HG03066 (cell line): ENCODE results near the gene DNAH3.
"Not testable (repeated sequence)": the region's sequence is repeated elsewhere in the genome, so short reads cannot be mapped to it uniquely, and the experiment has no call there.

Experiments used
- ATAC-seq: cut with Tn5 transposase; IDR thresholded peaks from one replicate; pipeline ENCODE4 v1.9.1; 2021; ENCODE audit warnings: low read depth; ENCODE audit not compliant: unreplicated experiment

The DNAH3 gene

GRCh38 chr16:21021316-21021715 is 129.3 kb downstream of the DNAH3 start:
- ATAC-seq: no peak

- ATAC-seq: no peak
Measured at GRCh38 chr16:21009815-21010214, 140.8 kb downstream of the DNAH3 start.

- no peak for ATAC-seq
Measured at GRCh38 chr16:21005008-21005407, 145.6 kb downstream of the DNAH3 start.

GRCh38 chr16:21001262-21001661 is 149.4 kb downstream of the DNAH3 start:
- ATAC-seq: no peak

- ATAC-seq: no peak
Measured at GRCh38 chr16:20997147-20997546, 153.5 kb downstream of the DNAH3 start.

GRCh38 chr16:20995711-20996110 is 154.9 kb downstream of the DNAH3 start:
- no peak for ATAC-seq

- not testable (repeated sequence) for ATAC-seq
Measured at GRCh38 chr16:20989496-20990070, 161.1 kb downstream of the DNAH3 start.

GRCh38 chr16:20987049-20987448 is 163.6 kb downstream of the DNAH3 start:
- no peak for ATAC-seq

- ATAC-seq: no peak
Measured at GRCh38 chr16:20984019-20984418, 166.6 kb downstream of the DNAH3 start.

GRCh38 chr16:20976576-20976975 is 174.1 kb downstream of the DNAH3 start:
- ATAC-seq: no peak

- ATAC-seq: not testable (repeated sequence)
Measured at GRCh38 chr16:20973201-20973600, 177.4 kb downstream of the DNAH3 start.

GRCh38 chr16:20971401-20971800 is 179.2 kb downstream of the DNAH3 start:
- no peak for ATAC-seq

- no peak for ATAC-seq
Measured at GRCh38 chr16:20969386-20969785, 181.3 kb downstream of the DNAH3 start.

- ATAC-seq: no peak
Measured at GRCh38 chr16:20968765-20969164, 181.9 kb downstream of the DNAH3 start.

GRCh38 chr16:20960899-20961298 is 189.7 kb downstream of the DNAH3 start:
- ATAC-seq: no peak

- ATAC-seq: no peak
Measured at GRCh38 chr16:20957153-20957552, 193.5 kb downstream of the DNAH3 start.

- ATAC-seq: no peak
Measured at GRCh38 chr16:20956319-20956718, 194.3 kb downstream of the DNAH3 start.

GRCh38 chr16:20954574-20954973 is 196.1 kb downstream of the DNAH3 start:
- ATAC-seq: no peak

- ATAC-seq: no peak
Measured at GRCh38 chr16:20952139-20952920, 198.3 kb downstream of the DNAH3 start.

GRCh38 chr16:20950294-20950693 is 200.4 kb downstream of the DNAH3 start:
- no peak for ATAC-seq

GRCh38 chr16:20949660-20950059 is 201.0 kb downstream of the DNAH3 start:
- ATAC-seq: no peak

- ATAC-seq: no peak
Measured at GRCh38 chr16:20948444-20948843, 202.2 kb downstream of the DNAH3 start.
